ENCODE measurements around the gene STAC3. TPM values are rescaled to one million over a fixed set of nuclear protein-coding genes. Genes with fewer than 3 reads are reported as not detected.

STAC3 gene
- total RNA-seq, 1 experiment from 2014 or later: 2.5 TPM

- TF ChIP-seq ATF3 (IDR thresholded peaks at IDR 0.05): no peak
- TF ChIP-seq, protein P1, sequence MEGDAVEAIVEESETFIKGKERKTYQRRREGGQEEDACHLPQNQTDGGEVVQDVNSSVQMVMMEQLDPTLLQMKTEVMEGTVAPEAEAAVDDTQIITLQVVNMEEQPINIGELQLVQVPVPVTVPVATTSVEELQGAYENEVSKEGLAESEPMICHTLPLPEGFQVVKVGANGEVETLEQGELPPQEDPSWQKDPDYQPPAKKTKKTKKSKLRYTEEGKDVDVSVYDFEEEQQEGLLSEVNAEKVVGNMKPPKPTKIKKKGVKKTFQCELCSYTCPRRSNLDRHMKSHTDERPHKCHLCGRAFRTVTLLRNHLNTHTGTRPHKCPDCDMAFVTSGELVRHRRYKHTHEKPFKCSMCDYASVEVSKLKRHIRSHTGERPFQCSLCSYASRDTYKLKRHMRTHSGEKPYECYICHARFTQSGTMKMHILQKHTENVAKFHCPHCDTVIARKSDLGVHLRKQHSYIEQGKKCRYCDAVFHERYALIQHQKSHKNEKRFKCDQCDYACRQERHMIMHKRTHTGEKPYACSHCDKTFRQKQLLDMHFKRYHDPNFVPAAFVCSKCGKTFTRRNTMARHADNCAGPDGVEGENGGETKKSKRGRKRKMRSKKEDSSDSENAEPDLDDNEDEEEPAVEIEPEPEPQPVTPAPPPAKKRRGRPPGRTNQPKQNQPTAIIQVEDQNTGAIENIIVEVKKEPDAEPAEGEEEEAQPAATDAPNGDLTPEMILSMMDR (IDR thresholded peaks at IDR 0.05 in 2 of 3, conservative IDR thresholded peaks at IDR 0.05 in 1 of 3; ENCODE audit: borderline replicate concordance in 1 of 3, insufficient read depth in 1 of 3, low read depth in 2 of 3, low read length in 2 of 3): no peak
Observed at GRCh38 chr12:57224278-57224972, 26.6 kb downstream of the STAC3 start (continued).

GRCh38 chr12:57223191-57224165, 27.5 kb downstream of the STAC3 start:
- no peak for ATAC-seq
- no peak for TF ChIP-seq ZNF274 (IDR thresholded peaks at IDR 0.05; ENCODE audit: low read depth, low read length)
- TF ChIP-seq ZFX (IDR thresholded peaks at IDR 0.05): no peak
- TF ChIP-seq ZBTB33 (IDR thresholded peaks at IDR 0.05; ENCODE audit: extremely low read depth, insufficient replicate concordance, low read length): no peak
- TF ChIP-seq SP1 (IDR thresholded peaks at IDR 0.05; ENCODE audit: low read depth): no peak
- no peak for TF ChIP-seq CEBPB (IDR thresholded peaks at IDR 0.05; ENCODE audit: low read depth)
- no peak for TF ChIP-seq POLR2A (IDR thresholded peaks at IDR 0.05; ENCODE audit: borderline replicate concordance, extremely low read depth, insufficient read depth, insufficient read length)
- TF ChIP-seq RAD21 (IDR thresholded peaks at IDR 0.05; ENCODE audit: low read depth): no peak
- TF ChIP-seq FOSL1 (IDR thresholded peaks at IDR 0.05; ENCODE audit: low read depth): no peak
- TF ChIP-seq CBX3 (IDR thresholded peaks at IDR 0.05; ENCODE audit: low read depth): no peak
- TF ChIP-seq POLR2AphosphoS5 (IDR thresholded peaks at IDR 0.05; ENCODE audit: low read depth, low read length): no peak
- TF ChIP-seq JUND (IDR thresholded peaks at IDR 0.05): no peak
- no peak for TF ChIP-seq SIN3A (IDR thresholded peaks at IDR 0.05; ENCODE audit: low read depth)
- TF ChIP-seq SRF (IDR thresholded peaks at IDR 0.05; ENCODE audit: low read depth): no peak
- no peak for TF ChIP-seq REST (IDR thresholded peaks at IDR 0.05; ENCODE audit: low read depth)

More at GRCh38 chr12:57223191-57224165, 27.5 kb downstream of the STAC3 start:
- Histone ChIP-seq H3K36me3 (ENCODE audit: control insufficient read depth in 1 of 2, insufficient read depth in 2 of 2, low read length in 2 of 2) (no peaks in the 10 kb centered on the region), H3K27me3 (ENCODE audit: insufficient read depth, low read length) (no peaks in the 10 kb centered on the region), H3K4me3 (replicated peaks in 1 of 2; ENCODE audit: low read depth in 1 of 2, low read length in 2 of 2) (no peak overlapping the region), H2AFZ (ENCODE audit: low read depth, low read length, poor library complexity, severe bottlenecking) (no peak overlapping the region), H3K9ac (ENCODE audit: low read length) (no peak overlapping the region), H3K27ac (ENCODE audit: low read depth, low read length) (no peak overlapping the region), H3K9me3 (ENCODE audit: control insufficient read depth in 1 of 2, insufficient read depth in 1 of 2, low read depth in 1 of 2, low read length in 2 of 2) (no peaks in the 10 kb centered on the region), H4K20me1 (ENCODE audit: insufficient read depth) (no peaks in the 10 kb centered on the region), H3K9me2 (ENCODE audit: insufficient read depth) (no peaks in the 10 kb centered on the region), H3K4me1 (ENCODE audit: control insufficient read depth in 1 of 2, insufficient read depth in 2 of 2, low read length in 2 of 2) (peaks cover 0 to under 1% of the 10 kb centered on the region in 2 experiments; a peak in 1 of 4 replicates), H3K79me2 (ENCODE audit: insufficient read depth, low read length) (no peaks in the 10 kb centered on the region), H3K4me2 (ENCODE audit: low read length) (no peak overlapping the region)
- CTCF ChIA-PET: interaction anchor here (1.2 kb wide), 1 partner anchor 20 kb away, joined by 3 read pairs; no protein-coding TSS in a partner anchor
- RAD21 ChIA-PET (ENCODE audit: low non-redundant PET in 1 of 2, low total read pairs in 2 of 2, uncharacterized antibody in 2 of 2, unreplicated experiment in 2 of 2): no interaction called here
- BruUV-seq (replicated peaks): no TSS peak
- intact Hi-C loops (cut with micrococcal nuclease): no loop called here
- POLR2A ChIA-PET: no interaction called here
- no peak for DNase-seq (ENCODE audit: low read depth, low spot score)
